Lower leg skin (tissue), 4 donors: ENCODE results near the gene SYNPO2. TPM values are rescaled to one million over a fixed set of nuclear protein-coding genes. Genes with fewer than 3 reads are reported as not detected.
"Not testable (repeated sequence)": the region's sequence is repeated elsewhere in the genome, so short reads cannot be mapped to it uniquely, and the experiment has no call there.

ENCODE experiments used
- DNase-seq, 2 donors: peaks; one replicate each; pipeline ENCODE4 v3.0.0-alpha.2; 2019; ENCODE audit warnings: low spot score in 2 of 2
- H3K4me3 ChIP-seq: fragments of 200-600 bp; sonication (generic); 2 replicates; pipeline ENCODE4 v1.5.1; 2017; ENCODE audit warnings: mild to moderate bottlenecking, low read depth; ENCODE audit not compliant: poor library complexity, severe bottlenecking
- POLR2A ChIP-seq, 2 donors: fragments of 450-650 bp; IDR thresholded peaks; one replicate each; pipeline ENCODE4 v1.6.1; 2016 to 2017; ENCODE audit warnings: antibody characterized with exemption in 2 of 2, mild to moderate bottlenecking in 1 of 2, moderate library complexity in 1 of 2
- WGBS, 2 donors: methylation state at CpG; one replicate each; pipeline ENCODE4 v1.1.5; 2018; 5-methylcytosine and 5-hydroxymethylcytosine counted together
- intact Hi-C: fragments of 100-400 bp; cut with DNase I; formaldehyde crosslinking; loops from one replicate; pipeline ENCODE4 v1.15.0; 2023; ENCODE audit warnings: low total_unique reads
- total RNA-seq, 4 donors: library from RNA; depleted of rRNA; stranded (reverse); fragments of >200 nt; gene quantifications; one replicate each; pipeline ENCODE4 v1.1.0, GENCODE V29; 2016
- TF ChIP-seq, protein P1 (sequence below), 3 donors: fragments of 450-650 bp; IDR thresholded peaks; one replicate each; pipeline ENCODE4 v1.5.1; 2016; ENCODE audit warnings: antibody characterized with exemption in 3 of 3, mild to moderate bottlenecking in 3 of 3, moderate library complexity in 2 of 3

SYNPO2 gene
- total RNA-seq, 4 donors from 2014 or later: 13.3 to 38.5 (median 16.1) TPM

DNA sequence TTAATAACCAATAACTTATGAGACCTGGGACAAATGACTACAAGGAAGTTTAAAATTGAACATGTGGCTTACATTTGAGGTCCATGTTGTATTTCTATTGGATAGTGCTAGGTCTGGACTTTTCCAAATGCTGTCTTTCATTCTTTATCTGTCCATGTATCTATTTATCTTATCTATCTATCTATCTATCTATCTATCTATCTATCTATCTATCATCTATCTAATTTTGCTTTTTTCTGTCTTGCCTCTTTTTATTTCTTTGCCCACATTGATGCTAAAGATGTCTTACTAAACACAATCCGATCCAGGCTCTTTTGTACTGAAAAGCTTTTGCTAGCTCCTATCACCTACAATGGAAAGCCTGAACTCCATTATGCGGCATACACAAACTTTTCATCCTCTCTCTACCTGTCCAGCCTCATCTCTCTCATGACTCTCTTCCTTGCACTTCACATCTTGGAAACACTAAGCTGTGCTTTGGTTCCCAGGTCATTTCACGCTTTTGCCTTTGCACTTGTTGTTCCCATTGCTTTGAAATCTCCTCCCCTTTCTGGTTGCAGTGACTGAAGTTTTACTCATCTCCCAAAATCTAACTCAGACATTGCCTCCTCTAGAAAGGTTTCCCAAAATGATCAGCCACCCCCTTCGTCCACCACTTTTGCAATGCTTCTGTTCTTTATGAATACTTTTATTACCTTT lies 107.2 kb downstream of the SYNPO2 start:
- H3K4me3 ChIP-seq: no peak overlapping the region
- intact Hi-C loops: no loop called here
- DNase-seq: no peak
- 92 to 96% methylated on average over 4 of the region's 4 CpGs for WGBS, 2 donors
- no peak for TF ChIP-seq POLR2A (IDR thresholded peaks at IDR 0.05)
- TF ChIP-seq, protein P1, sequence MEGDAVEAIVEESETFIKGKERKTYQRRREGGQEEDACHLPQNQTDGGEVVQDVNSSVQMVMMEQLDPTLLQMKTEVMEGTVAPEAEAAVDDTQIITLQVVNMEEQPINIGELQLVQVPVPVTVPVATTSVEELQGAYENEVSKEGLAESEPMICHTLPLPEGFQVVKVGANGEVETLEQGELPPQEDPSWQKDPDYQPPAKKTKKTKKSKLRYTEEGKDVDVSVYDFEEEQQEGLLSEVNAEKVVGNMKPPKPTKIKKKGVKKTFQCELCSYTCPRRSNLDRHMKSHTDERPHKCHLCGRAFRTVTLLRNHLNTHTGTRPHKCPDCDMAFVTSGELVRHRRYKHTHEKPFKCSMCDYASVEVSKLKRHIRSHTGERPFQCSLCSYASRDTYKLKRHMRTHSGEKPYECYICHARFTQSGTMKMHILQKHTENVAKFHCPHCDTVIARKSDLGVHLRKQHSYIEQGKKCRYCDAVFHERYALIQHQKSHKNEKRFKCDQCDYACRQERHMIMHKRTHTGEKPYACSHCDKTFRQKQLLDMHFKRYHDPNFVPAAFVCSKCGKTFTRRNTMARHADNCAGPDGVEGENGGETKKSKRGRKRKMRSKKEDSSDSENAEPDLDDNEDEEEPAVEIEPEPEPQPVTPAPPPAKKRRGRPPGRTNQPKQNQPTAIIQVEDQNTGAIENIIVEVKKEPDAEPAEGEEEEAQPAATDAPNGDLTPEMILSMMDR (IDR thresholded peaks at IDR 0.05): no peak

DNA sequence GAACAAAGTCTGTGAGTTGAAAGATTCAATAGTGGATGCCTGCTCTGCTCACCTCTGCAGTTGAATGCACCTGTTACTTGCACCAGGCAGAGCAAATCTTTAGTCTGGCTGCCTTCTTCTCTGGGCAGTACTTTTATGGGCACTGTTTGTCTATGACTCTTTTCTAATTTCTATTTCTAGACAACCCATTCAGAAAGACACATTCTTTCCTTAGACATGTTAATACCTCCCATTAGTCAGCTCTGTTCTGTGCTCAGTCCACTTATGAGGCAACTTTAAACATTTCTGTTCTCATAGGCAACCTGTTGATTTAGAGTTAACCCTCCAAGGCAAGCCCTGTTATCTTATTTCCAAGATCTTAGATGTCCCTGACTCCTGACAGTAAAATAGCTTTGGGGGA lies 108.9 kb downstream of the SYNPO2 start:
- intact Hi-C loops: no loop called here
- TF ChIP-seq, protein P1 (IDR thresholded peaks at IDR 0.05): no peak
- TF ChIP-seq POLR2A (IDR thresholded peaks at IDR 0.05): no peak
- no peak overlapping the region for H3K4me3 ChIP-seq
- no peak for DNase-seq

DNA sequence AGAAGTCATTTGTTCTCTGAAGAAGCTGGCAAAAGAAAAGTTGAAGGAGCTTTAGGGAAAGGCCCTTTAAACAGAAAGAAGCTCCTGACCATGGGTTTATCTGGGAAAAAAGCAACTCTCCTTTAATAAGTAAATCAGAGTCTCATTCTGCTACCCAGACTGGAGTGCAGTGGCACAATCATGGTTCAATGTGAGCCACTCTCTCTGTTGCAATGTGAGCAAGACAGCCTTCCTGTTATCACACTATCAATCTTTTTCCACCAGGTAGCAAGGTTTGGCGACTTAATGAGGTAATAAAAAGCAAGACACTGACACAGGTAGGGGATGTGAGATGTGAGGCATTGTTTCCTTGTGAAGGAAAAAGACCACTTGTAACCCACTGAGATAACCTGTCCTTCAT lies 111.3 kb downstream of the SYNPO2 start:
- H3K4me3 ChIP-seq: no peak overlapping the region
- no peak for TF ChIP-seq POLR2A (IDR thresholded peaks at IDR 0.05)
- TF ChIP-seq, protein P1 (IDR thresholded peaks at IDR 0.05): no peak

DNA sequence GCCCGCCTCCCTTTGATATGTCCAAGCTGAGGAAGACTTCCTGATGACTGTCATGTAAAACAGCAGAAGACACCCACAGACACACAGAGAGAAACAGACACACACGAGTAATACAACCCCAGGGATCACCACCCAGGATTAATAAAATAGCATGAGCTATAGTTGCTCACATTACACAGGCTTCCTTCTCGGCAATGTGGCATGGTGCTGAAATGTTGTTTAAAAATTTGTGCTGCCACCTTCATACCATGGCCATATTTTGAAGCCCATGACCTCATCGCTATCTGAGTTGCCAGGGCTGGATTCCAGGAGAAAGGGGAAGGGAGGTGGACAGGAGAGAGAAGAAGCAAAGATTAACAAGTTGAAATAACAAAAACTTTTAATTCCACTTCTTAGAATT lies 111.7 kb downstream of the SYNPO2 start:
- intact Hi-C loops: no loop called here
- WGBS, 2 donors: 74 to 80% methylated on average over 4 of the region's 4 CpGs
- DNase-seq: no peak
- no peak overlapping the region for H3K4me3 ChIP-seq
- TF ChIP-seq, protein P1 (IDR thresholded peaks at IDR 0.05): no peak
- no peak for TF ChIP-seq POLR2A (IDR thresholded peaks at IDR 0.05)

More for the DNA sequence above, 111.3 kb downstream of the SYNPO2 start:
- no peak for DNase-seq
- WGBS, 2 donors: 37 to 61% methylated on average over 1 of the region's 1 CpG
- intact Hi-C loops: no loop called here

DNA sequence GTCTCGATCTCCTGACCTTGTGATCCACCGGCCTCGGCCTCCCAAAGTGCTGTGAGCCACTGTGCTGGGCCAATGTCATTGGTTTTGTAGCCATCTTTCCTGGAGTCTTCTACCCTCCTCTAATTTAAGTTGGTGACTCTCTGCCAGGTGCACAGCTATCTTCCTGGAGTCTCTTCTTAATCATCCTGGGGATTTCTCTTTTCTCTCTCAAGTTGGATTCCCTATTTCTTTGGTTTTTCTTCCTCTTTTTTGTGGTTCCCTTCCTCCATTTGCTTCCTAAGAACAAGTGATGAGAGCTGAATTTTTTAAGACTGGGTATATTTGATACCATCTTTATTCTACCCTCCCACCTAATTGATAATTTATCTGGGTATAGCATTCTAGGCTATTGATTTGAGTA lies 113.8 kb downstream of the SYNPO2 start:
- H3K4me3 ChIP-seq: no peak overlapping the region
- 65 to 79% methylated on average over 3 of the region's 3 CpGs for WGBS, 2 donors
- TF ChIP-seq, protein P1 (IDR thresholded peaks at IDR 0.05): no peak
- no peak for TF ChIP-seq POLR2A (IDR thresholded peaks at IDR 0.05)
- DNase-seq: no peak
- intact Hi-C loops: no loop called here

DNA sequence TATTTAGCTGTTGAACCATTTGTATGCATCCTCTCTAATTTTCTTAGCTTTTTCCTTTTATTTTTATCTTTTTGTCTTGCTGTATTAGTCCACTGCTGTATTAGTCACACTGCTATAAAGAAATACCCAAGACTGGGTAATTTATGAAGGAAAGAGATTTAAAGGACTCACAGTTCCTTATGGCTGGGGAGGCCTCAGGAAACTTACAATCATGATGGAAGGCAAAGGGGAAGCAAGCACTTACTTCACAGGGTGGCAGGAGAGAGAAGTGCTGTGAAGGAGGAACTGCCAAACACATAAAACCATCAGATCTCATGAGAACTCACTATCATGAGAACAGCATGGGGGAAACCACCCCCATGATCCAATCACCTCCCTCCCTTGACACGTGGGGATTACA lies 114.3 kb downstream of the SYNPO2 start:
- H3K4me3 ChIP-seq, intact Hi-C loops, DNase-seq: not testable (repeated sequence)
- WGBS, 2 donors: 38 to 43% methylated on average over 1 of the region's 1 CpG
